ENCODE results near the gene PRSS21.

Gene PRSS21

DNA sequence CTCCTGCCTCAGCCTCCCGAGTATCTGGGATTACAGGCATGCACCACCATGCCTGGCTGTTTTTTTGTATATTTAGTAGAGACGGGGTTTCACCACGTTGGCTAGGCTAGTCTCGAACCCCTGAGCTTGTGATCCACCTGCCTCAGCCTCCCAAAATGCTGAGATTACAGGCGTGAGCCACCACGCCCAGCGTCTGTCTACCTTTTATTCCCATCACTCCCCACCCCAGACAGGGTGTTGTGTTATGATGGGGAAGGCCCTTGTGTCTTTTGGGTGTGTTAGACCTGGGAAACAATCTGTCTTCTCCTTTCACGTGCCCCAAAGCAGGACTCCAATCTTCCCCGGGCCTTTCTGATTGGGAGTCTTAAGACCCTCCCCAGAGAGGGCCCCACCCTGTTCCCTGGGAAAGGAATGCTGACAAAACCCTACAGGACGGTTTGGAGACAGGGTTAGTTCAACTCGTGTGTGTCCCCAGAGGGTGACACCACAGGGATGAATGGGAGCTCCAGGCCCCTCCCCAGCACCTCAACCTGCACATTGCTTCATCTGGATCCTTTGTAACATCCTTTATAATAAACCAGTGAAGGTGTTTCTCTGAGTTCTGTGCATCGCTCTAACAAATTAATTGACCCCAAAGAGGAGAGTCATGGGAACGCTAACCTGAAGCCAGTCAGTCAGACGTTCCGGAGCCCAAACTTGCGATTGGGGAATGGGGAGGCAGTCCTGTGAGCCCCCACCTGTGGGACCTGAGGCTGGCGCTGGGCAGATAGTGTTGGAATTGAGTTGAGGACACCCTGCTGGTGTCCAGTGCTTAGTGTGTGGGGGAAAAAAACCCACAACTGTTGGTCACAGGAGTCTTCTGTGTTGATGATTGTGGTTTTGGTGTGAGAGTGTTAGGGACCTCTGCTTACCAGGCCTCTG is 36.8 kb upstream of the PRSS21 start:
- no peak for DNase-seq (ENCODE audit: low read depth, low spot score)

DNA sequence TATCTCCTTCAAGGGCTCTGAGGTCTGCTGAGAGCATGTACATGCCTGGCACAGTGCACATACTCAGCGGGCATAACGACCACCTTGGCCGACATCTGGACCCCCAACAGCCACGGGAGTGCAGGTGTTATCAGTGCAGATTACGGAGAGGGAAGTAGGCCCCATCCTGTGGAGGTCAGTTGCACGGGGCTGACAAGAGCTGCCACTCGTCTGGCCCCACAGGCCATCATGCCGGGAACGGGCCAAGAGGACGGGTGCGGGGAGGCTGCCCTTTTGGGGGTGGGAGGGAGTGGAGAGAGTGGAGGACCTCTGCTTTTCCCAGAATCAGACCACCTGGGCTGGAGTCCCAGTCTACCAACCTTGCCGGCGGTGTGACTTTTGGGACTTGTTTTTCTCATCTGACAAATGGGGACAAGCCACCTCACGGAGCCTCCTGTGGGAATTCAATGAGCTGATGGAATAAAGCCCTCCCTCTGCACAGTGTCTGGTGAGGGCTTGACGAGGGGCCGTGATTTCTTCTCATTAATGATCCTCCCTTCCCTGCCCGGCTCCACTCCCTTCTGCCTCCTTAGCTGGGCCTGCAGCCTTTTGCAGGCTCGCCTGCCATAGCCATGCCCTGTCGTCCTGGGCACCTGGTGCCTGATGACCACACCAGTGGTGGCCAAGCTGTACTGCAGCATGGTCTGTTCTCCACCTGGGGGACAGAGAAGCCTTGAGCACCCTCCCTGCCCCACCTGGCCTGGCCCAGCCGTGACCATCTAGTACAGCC is 34.3 kb upstream of the PRSS21 start:
- DNase-seq (ENCODE audit: low read depth, low spot score), result no peak

DNA sequence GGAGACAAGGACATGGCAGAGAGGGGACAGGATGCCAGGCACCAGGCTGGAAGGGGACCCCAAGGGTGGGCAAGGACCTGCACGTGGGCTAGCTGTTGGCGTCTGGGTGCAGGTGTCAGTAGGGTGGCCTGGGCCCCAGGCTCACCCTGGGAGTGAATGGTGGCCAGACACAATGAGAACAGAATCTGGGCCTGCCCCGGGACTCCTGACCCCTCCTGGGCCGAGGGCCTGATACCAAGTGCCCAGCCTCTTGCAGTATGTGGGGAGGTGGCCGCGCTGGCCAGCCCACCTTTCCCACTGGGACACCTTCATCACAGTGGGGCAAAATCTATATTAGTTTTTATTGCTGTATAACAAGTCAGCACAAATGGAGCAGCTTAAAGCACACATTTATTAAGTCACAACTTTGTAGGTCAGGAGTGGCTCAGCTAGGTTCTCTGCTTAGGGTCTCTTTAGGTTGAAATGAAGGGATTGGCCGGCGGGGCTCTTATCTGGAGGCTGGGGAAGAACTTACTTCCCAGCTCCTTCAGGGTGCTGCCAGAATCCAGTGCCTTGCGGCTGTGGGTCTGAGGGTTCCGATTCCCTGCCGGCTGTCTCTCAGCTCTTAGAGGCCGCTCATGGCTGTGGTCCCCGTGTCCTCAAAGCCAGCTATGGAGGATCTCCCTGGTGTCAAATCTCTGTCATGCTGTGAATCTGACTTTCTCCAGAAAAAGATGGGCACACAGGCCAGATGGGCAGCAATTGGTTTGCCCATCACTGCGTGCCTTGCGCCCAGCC is 33.3 kb upstream of the PRSS21 start:
- DNase-seq (ENCODE audit: low read depth, low spot score), result no peak

DNA sequence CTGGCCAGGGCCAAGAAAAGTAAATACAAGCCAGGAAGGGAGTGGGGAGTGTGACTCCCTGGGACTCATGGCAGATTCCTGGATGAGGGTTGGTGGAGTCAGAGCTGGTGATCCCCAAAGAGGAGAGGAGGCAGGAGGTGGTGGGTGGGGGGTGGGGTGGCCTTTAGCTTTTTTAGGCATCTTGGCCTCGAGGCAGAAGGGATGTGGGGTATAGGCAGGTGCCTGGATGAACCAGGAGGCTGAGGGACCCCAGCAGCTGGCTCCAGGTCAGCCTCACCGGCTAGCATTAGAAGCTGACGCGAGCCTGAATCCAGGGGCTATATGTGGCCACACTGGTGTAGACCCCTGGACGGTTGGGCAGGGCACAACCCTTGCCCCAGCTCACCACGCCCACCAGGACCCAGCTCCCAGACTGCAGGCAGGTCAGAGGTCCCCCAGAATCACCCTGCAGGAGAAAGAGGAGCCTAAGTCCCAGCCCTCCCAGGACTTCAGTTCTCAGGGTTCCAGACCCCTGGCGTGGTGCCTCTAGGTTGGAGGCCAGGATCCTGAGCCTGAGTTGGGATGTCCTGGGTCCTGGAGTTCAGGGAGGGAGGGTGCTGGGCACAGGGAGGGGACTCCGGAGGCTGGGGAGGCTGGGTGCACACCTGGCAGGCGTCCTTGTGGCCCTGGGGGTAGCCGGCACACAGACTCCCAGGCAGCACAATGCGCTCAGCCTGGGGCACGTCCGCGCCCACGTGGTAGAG is 32.5 kb upstream of the PRSS21 start:
- DNase-seq (ENCODE audit: low read depth, low spot score), result no peak

DNA sequence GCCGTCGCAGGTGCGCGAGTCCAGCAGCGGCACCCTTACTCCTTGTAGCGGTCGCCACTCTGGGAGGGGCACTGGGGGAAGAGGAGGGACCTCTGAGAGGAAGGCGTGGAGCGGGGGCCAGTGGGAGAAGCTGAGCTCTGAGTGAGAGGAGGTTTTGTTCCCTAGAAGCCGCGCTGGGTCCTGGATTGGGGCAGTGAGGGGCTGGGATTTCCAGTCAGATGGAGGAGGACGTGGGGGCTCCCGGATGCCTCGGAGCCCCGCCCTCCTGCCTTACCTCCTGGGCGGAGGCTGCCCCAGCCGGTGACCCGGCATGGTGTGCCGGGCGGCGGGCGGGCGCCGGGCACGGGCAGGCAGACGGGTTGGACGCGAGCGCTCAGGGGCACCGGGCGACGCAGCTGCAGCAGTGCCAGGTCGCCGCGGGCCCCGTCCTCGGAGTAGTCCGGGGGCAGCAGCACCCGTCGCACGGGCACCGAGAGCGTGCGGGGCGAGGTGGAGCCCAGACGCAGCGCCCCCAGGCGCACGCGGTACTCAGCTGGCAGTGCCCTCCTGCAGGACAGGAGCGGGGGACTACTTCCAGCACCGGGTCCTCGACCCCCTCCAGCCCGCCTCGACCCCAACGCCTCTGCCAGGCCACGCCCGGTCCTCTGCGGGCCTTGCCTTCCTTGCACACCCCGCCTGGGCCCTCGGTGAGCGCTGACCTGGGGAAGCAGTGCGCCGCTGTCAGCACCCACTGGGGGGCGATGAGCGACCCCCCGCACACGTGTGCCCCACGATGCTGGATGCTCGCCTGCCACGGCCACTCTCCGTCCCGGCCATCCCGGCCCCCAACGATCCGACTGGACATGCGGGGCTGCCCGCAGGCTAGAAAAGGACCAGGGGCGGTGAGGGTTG is 31.7 kb upstream of the PRSS21 start:
- DNase-seq (ENCODE audit: low read depth, low spot score), result no peak

DNA sequence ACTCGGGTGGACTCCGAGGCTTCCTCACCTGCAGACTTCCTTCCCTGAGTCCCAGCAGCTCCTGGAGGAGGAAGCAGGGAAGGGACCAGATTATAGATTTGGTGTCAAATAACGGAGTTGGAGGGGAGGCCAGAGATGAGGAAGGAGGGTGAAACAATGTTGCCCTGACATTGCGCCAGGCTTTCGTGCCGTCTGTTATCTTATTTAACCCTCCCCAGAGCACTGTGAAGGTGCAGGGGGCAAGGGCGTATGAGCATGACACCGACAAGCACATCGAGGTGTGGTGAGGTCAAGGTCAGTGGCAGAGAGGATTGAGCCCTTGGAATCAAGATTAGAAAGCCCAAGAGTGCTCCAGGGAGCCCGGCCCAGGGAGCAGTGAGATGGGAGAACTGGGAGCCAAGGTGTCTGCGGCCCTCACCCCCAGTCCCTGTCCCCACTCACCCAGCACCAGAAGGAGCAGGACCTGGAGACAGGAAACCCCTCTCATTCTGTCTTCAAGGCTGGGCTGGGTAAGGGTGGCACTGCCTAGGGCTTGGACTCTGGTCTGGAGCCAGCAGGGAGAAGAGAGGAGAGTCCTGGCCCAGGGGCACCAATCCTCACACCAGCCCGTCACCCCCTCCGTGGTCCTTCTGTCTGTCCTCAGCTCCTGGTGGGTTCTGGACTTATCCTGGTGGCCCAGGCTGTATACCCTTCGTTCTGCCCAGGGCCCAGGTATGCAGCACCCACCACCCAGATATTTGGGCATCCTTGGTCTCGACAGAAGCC is 30.8 kb upstream of the PRSS21 start:
- DNase-seq (ENCODE audit: low read depth, low spot score), result no peak

DNA sequence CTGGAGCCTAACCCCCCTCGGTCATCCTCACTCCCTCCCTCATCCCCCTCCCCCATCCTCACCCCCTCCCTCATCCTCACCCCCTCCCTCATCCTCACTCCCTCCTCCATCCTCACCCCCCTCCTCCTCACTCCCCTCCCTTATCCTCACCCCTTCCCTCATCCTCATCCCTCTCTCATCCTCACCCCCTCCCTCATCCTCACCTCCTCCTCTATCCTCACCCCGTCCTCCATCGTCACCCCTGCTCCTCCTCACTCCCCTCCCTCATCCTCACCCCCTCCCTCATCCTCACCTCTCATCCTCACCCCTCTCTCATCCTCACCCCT is 30.2 kb upstream of the PRSS21 start:
- no peak for DNase-seq (ENCODE audit: low read depth, low spot score)

DNA sequence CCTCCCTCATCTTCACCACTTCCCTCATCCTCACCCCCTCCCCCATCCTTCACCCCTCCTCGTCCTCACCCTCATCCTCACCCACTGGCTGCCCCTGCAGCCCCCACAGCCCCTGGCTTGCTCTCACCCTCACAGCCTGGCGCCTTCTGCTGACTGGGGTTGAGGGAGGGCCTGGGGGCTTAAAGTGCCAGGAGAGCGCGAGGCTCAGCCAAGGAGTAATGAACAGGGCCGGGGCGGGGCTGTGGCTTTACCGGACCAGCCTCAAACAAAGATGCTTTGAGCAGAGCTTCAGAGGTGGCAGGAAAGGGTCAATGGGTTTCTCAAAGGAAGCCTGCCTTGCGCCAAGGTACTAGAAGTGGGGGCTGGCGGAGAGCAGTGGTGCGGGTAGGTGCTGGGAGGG is 29.6 kb upstream of the PRSS21 start, which contains the start of gene PRSS33:
TSS of gene PRSS33 (minus strand) at position 155 of the 400 bp plus-strand sequence. CDS start 1,013 bp downstream, outside the sequence.
- DNase-seq (ENCODE audit: low read depth, low spot score), result no peak

DNA sequence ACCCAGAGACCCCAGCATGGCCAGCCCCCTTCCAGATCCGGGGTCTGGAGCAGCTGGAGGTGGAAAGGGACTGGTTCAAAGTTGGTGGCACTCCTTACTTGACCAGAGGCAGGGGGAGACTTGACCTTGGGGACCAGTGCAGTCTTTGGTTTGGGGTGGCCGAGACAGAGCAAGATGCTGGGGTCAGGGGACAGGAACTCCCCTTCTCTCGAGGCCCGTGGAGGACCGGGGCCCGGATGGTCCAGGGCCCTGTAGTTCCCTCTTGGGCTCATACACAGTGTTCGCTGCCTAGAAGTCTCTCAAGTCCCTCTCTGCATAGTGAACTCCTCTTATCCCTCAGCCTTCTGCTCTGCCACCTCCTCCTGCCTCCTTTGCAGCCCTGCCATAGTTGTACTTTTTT is 29.1 kb upstream of the PRSS21 start:
- DNase-seq (ENCODE audit: low read depth, low spot score), result no peak

DNA sequence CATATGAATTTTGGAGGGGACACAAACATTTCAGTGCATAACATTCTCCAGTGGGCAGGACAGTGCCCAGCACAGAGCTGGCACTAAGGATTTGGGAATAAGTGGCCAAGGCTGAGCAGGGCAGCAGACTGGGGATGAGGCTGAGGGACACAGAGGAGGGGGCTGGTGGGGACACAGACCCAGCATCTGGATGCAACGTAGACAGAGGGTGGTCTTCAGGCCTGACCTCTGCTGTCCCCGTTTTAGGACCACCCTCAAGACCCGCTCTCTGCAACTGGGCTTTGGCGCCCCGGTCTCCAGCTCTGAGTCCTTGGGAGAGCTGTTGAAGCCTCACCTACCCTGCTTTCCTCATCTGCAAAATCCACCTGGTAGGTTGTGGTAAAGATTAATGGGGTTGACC is 26.4 kb upstream of the PRSS21 start:
- DNase-seq (ENCODE audit: low read depth, low spot score), result no peak

DNA sequence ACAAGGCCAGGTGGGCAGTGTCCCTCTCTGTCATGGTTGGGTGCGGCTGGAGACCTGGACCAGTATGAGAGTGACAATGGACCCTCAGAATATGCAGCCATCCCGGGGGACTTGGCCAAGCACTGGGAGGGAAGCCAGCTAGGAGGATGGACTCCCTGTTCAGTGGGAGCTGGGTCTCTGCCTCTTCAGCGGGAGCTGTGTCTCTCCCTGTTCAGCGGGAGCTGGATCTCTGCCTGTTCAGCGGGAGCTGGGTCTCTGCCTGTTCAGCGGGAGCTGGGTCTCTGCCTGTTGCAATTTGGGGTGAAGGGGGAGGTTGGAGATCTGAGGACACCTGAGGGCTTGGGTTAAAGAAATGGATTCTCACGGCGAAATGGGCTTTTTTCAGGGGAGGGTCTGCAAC is 25.9 kb upstream of the PRSS21 start:
- DNase-seq (ENCODE audit: low read depth, low spot score), result no peak

DNA sequence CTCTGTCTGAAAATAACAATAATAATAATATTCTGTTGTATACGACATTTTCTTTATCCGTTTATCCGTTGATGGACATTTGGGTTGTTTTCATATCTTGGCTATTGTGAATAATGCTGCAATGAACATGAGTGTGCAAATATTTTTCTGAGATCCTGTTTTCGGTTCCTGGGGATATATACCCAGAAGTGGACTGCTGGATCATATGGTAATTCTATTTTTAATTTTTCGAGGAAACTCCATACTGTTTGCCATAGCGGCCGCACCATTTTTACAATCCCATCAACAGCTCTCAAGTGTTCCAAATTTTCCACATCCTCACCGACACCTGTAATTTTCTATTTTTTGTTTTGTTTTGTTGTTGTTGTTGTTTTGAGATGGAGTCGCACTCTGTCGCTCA is 24.1 kb upstream of the PRSS21 start:
- no peak for DNase-seq (ENCODE audit: low read depth, low spot score)

DNA sequence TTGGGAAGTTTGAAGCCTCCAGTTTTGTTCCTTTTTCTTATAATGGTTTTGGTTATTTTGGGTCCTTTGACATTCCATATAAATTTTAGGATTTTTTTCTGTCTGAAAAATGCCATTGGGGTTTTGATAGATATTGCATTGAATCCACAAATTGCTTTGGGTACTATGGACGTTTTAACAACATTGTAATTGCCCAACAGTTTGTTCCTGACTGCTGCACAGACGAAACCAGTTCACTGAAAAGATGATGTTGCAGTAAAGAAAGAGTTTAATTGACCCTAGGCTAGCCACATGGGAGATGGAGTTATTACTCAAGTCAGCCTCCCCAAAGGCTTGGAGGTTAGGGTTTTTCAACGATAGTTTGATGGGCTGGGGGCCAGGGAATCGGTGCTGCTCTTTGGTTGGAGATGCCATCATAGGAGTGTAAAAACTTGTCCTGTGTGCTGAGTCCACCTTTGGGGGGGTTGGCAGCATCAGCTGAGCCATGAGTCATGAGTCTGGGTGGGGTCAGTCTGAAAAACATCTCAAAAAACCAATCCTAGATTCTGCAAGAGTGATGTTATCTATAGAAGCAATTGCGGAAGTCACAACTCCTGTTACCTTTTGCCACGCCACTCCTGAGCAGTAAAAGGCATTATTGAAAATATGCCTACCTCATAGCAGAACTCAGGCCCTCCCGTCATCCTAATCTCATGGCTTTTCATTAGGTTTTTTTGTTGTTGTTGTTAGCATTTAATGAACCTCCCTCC is 21.5 kb upstream of the PRSS21 start:
- no peak for DNase-seq (ENCODE audit: low read depth, low spot score)

DNA sequence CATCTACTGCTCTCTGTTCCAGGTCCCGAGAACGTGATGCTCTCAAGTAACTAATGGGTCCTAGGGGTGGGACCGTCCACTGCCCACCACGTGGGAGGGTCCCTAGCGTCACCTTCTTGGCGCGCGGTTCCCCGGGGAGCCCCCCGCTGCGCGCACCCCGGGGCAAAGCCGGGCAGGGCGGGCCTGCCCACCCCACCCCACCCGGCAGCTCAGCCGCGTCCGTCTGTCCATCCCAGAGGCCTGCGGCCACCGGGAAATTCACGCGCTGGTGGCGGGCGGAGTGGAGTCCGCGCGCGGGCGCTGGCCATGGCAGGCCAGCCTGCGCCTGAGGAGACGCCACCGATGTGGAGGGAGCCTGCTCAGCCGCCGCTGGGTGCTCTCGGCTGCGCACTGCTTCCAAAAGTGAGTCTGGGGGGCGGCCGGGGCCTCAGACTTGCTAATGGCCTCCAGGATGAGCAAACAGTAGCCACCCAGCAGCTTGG is 18.3 kb upstream of the PRSS21 start:
- DNase-seq (ENCODE audit: low read depth, low spot score), result no peak

DNA sequence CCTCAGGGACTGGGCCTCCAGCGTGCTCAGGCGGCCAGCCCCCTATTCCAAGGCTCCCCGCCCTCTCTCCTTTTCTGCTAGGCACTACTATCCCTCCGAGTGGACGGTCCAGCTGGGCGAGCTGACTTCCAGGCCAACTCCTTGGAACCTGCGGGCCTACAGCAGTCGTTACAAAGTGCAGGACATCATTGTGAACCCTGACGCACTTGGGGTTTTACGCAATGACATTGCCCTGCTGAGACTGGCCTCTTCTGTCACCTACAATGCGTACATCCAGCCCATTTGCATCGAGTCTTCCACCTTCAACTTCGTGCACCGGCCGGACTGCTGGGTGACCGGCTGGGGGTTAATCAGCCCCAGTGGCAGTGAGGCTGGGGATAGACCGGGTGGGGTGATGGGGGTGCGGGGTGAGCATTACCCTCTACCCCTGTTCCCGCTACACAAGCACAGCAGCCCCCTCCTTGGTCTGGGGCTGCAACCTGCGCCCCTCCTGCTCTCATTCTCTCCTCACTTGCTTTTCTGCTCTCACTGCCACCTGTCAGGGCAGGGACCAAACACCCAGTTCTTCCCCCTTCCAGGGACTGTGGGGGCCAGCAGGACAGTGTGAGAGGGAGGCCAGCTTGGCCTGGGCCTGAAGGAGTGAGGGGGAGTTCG is 17.7 kb upstream of the PRSS21 start:
- no peak for DNase-seq (ENCODE audit: low read depth, low spot score)

DNA sequence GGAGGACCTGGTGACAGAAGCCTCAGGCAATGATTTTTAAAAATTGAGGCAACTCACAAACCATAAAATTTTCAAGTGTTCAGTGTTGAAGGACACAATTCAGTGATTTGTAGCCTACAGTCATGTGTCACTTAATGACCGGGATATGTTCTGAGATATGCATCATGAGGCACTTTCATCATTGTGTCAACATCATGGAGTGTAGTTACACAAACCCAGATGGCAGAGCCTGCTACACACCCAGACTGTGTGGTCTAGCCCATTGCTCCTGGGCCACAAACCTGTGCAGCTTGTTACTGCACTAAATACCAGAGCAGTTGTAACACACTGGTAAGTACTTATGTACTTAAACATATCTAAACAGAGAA is 17.2 kb upstream of the PRSS21 start:
- DNase-seq (ENCODE audit: low read depth, low spot score), result no peak

DNA sequence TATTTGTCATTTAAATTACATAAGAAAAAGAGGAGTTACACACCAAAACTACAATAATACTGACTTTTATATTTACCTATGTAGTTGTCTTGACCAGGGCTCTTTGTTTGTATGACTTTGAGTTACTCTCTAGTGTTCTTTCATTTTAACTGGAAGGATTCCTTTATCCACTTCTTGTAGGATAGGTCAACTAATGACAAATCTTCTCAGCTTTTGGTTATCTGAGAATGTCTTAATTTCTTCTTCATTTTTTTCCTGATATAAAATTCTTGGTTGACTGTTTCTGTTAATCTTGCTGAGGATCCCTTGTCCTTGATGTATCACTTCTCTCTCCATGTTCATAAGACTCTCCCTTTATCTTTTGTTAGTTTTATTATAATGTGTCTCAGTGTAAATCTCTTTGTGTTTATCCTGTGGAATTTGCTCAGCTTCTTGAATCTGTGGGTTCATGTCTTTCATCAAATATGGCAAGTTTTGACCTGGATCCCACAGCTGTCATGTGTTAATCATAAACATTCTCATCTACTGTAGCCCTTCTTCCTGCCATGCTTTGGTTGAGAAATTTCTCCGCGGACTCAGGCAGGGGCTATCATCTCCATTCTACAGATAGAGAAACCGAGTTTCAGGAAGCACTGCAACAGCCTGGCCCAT is 13.4 kb upstream of the PRSS21 start:
- no peak for DNase-seq (ENCODE audit: low read depth, low spot score)

DNA sequence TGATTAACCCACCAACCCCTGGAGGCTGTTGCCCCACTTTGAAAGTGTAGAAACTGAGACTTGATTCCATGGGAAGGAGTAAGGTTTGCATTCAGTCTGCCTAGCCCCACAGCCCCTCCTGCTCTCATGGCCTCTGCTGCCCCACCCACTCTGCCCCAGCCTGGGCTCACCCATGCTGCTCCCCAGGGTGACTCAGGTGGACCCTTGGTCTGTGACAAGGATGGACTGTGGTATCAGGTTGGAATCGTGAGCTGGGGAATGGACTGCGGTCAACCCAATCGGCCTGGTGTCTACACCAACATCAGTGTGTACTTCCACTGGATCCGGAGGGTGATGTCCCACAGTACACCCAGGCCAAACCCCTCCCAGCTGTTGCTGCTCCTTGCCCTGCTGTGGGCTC is 12.3 kb upstream of the PRSS21 start:
- no peak for DNase-seq (ENCODE audit: low read depth, low spot score)
